K562 (cell line): Measurements from ENCODE around the gene MMD2. TPM values are rescaled to one million over a fixed set of nuclear protein-coding genes. Genes with fewer than 3 reads are reported as not detected.
"Not testable (repeated sequence)": the region's sequence is repeated elsewhere in the genome, so short reads cannot be mapped to it uniquely, and the experiment has no call there.

Experiments
- ATAC-seq: fragments of 200-7000 bp; cut with Tn5 transposase; 3 replicates; pipeline ENCODE4 v1.9.1; 2020; ENCODE audit warnings: moderate library complexity
- BruUV-seq: library from RNA; stranded (reverse); fragments of 400-500 nt; replicated peaks from 2 replicates; lab custom pipeline; 2021; lab: Mats Ljungman, UMichigan
- CTCF ChIA-PET: fragments of 300-600 bp; formaldehyde crosslinking; extraction: SDS; loops from one replicate; lab custom pipeline; 2021; ENCODE audit warnings: low intra/inter-chr PET ratio; lab: Yijun Ruan, JAX
- POLR2A ChIA-PET: fragments of 300-600, 350-650 bp; sonication (Branson Sonifier 250); formaldehyde crosslinking; extraction: SDS; loops from one replicate; lab custom pipeline; 2021; ENCODE audit warnings: antibody characterized with exemption, inconsistent platforms; lab: Yijun Ruan, JAX
- DNase-seq, 4 experiments: peaks; one replicate each; pipeline versions ENCODE4 v3.0.0 to v3.0.0-alpha.2; 2011 to 2018; ENCODE audit warnings: low spot score in 3 of 4, mixed read lengths in 3 of 4; ENCODE audit errors: extremely low read depth in 1 of 4
- FAIRE-seq: peaks from 2 replicates; lab custom pipeline; 2011; peaks lifted over from hg19 to GRCh38; lab: Jason Lieb, UNC
- H2AFZ ChIP-seq: 2 replicates; pipeline ENCODE4 v1.6.0; 2011; ENCODE audit warnings: low read depth, low read length, control low read depth, inconsistent platforms
- H3K27ac ChIP-seq: fragments of 200-600 bp; 3 replicates; pipeline ENCODE4 v1.8.0; 2011; ENCODE audit warnings: low read depth, mild to moderate bottlenecking, control low read depth, inconsistent platforms, low read length, moderate library complexity, mixed read lengths; ENCODE audit errors: extremely low read depth
- H3K27me3 ChIP-seq, 2 experiments: fragments of 300-600 bp in 1 of 2; 2 replicates in 1 of 2; 3 replicates in 1 of 2; pipeline versions ENCODE4 v1.6.0 to v1.8.0; 2011; ENCODE audit warnings: inconsistent platforms in 2 of 2, low read length in 2 of 2, mild to moderate bottlenecking in 1 of 2, mixed read lengths in 1 of 2, moderate library complexity in 1 of 2; ENCODE audit not compliant: control insufficient read depth in 2 of 2, insufficient read depth in 2 of 2
- H3K36me3 ChIP-seq: fragments of 300-600 bp; 3 replicates; pipeline ENCODE4 v1.8.0; 2011; ENCODE audit warnings: mild to moderate bottlenecking, low read length, inconsistent platforms; ENCODE audit not compliant: control insufficient read depth, insufficient read depth
- H3K4me1 ChIP-seq, 2 experiments: fragments of 200-600 bp in 1 of 2; replicated peaks in 1 of 2; 2 replicates in 1 of 2; 3 replicates in 1 of 2; pipeline versions ENCODE4 v1.5.1 to v1.8.0; 2011; ENCODE audit warnings: inconsistent platforms in 2 of 2, low read length in 2 of 2, mild to moderate bottlenecking in 1 of 2, mixed read lengths in 1 of 2, moderate library complexity in 1 of 2; ENCODE audit not compliant: control insufficient read depth in 2 of 2, insufficient read depth in 2 of 2
- H3K4me2 ChIP-seq: 2 replicates; pipeline ENCODE4 v1.6.1; 2011; ENCODE audit warnings: low read length, control low read depth, inconsistent platforms, mixed read lengths; ENCODE audit not compliant: insufficient read depth
- H3K4me3 ChIP-seq: fragments of 200-600 bp; sonication (generic), shearing (Covaris generic); 2 replicates; pipeline ENCODE4 v1.5.1; 2016; ENCODE audit warnings: control low read depth, inconsistent platforms
- H3K79me2 ChIP-seq: fragments of 200-600 bp; 3 replicates; pipeline ENCODE4 v1.8.0; 2011; ENCODE audit warnings: low read length, inconsistent platforms; ENCODE audit not compliant: control insufficient read depth, insufficient read depth
- H3K9ac ChIP-seq, 2 experiments: 2 replicates each; pipeline versions ENCODE4 v1.6.0 to v1.6.1; 2011; ENCODE audit warnings: low read depth in 2 of 2, low read length in 2 of 2, control low read depth in 1 of 2, inconsistent platforms in 1 of 2, mild to moderate bottlenecking in 1 of 2, mixed read lengths in 1 of 2; ENCODE audit not compliant: insufficient read depth in 1 of 2
- H3K9me1 ChIP-seq: one replicate; pipeline ENCODE4 v1.6.0; 2011; ENCODE audit warnings: inconsistent platforms, mild to moderate bottlenecking, low read length, moderate library complexity; ENCODE audit not compliant: control insufficient read depth, insufficient read depth
- H3K9me3 ChIP-seq: replicated peaks from 2 replicates; pipeline ENCODE4 v1.5.1; 2011; ENCODE audit warnings: low read depth, low read length, inconsistent platforms; ENCODE audit not compliant: control insufficient read depth, insufficient read depth
- H4K20me1 ChIP-seq: replicated peaks from 2 replicates; pipeline ENCODE4 v1.6.1; 2011; ENCODE audit warnings: low read length, inconsistent platforms, mixed read lengths; ENCODE audit not compliant: control insufficient read depth, insufficient read depth
- MLLT1 ChIP-seq, 2 experiments: fragments of 450-650 bp; IDR thresholded peaks; 2 replicates each; pipeline ENCODE4 v1.6.1; 2016
- ZBTB33 ChIP-seq: sonication (generic); formaldehyde crosslinking; IDR thresholded peaks from 2 replicates; pipeline ENCODE4 v1.8.1; 2023; ENCODE audit warnings: mild to moderate bottlenecking, missing genetic modification reagents
- ZNF121 ChIP-seq: sonication (generic); formaldehyde crosslinking; conservative IDR thresholded peaks from 2 replicates; pipeline ENCODE4 v1.8.0; 2022; ENCODE audit warnings: missing genetic modification reagents
- WGBS: fragments of 100-300 bp; shearing (Covaris generic); methylation state at CpG from one replicate; pipeline ENCODE4 v1.1.6; 2016; ENCODE audit warnings: low coverage, mixed read lengths; ENCODE audit not compliant: insufficient coverage; ENCODE audit errors: missing lambda C conversion rate; 5-methylcytosine and 5-hydroxymethylcytosine counted together
- in situ Hi-C: fragments of 300-500 bp; cut with MboI; formaldehyde crosslinking; loops from 4 replicates; pipeline ENCODE4 v1.15.0; 2018; ENCODE audit warnings: inconsistent platforms, mixed read lengths
- intact Hi-C: fragments of 100-400 bp; cut with micrococcal nuclease; formaldehyde crosslinking; loops from 2 replicates; pipeline ENCODE4 v1.14.2; 2022
- polyA plus RNA-seq, 8 experiments: library from polyadenylated mRNA; depleted of rRNA in 4 of 8; stranded (reverse) in 5 of 8; unstranded in 3 of 8; fragments of >200 nt; fragmentation: Nextera tagmentation in 2 of 8; fragmentation: Illumina TruSeq in 1 of 8; extraction: Ambion mirVana in 2 of 8; extraction: Trizol in 1 of 8; gene quantifications; 2 replicates each; pipeline versions ENCODE4 v1.2.1 to v1.2.3, GENCODE V29; 2011 to 2014; ENCODE audit warnings: inconsistent platforms in 1 of 8, missing spikeins in 1 of 8
- total RNA-seq, 7 experiments: library from RNA; depleted of rRNA in 6 of 7; stranded (reverse); fragments of >200 nt in 6 of 7; fragmentation: Illumina TruSeq in 2 of 7; extraction: Trizol in 2 of 7; gene quantifications; 2 replicates each; pipeline versions ENCODE4 v1.2.1 to v1.2.3, GENCODE V29; 2011 to 2021; ENCODE audit warnings: low replicate concordance in 1 of 7

Gene MMD2
- total and polyA plus RNA-seq, 9 of the 15 experiments (the other 6 are each of a cell fraction or from before 2014, with no cell fraction given): not detected

- in situ Hi-C loops, POLR2A ChIA-PET, CTCF ChIA-PET, H3K27ac ChIP-seq, H3K9me3 ChIP-seq, H3K4me3 ChIP-seq, H3K27me3 ChIP-seq, H2AFZ ChIP-seq, intact Hi-C loops, H3K9me1 ChIP-seq, BruUV-seq, H3K9ac ChIP-seq, H4K20me1 ChIP-seq, H3K4me1 ChIP-seq, FAIRE-seq, DNase-seq, ATAC-seq, H3K4me2 ChIP-seq: not testable (repeated sequence)
- peaks cover 88% of the 10 kb centered on the region for H3K36me3 ChIP-seq
- 89% methylated on average over 13 of the region's 17 CpGs for WGBS
- peaks cover 51% of the 10 kb centered on the region for H3K79me2 ChIP-seq
- TF ChIP-seq ZBTB33 (CRISPR knock-in tag): peak; percentile 63; the same call in 1 of the 2 replicates
Measured at GRCh38 chr7:4981295-4981890, 22.4 kb upstream of the MMD2 start.

GRCh38 chr7:4975626-4976025 is 16.6 kb upstream of the MMD2 start:
- BruUV-seq, H3K27me3 ChIP-seq, in situ Hi-C loops, H4K20me1 ChIP-seq, FAIRE-seq, ATAC-seq, intact Hi-C loops, H3K9me3 ChIP-seq, H3K27ac ChIP-seq, H3K9me1 ChIP-seq, H2AFZ ChIP-seq, DNase-seq, CTCF ChIA-PET: not testable (repeated sequence)
- Histone ChIP-seq H3K4me1 (peaks cover 4 to 11% of the 10 kb centered on the region in 2 experiments; a peak in 2 of 5 replicates), H3K36me3 (peaks cover 45% of the 10 kb centered on the region), H3K4me2 (peak overlapping the region; percentile 29), H3K79me2 (peaks cover 52% of the 10 kb centered on the region), H3K9ac (peak overlapping the region; percentile 78 to 80; a peak in 3 of 4 replicates), H3K4me3 (peak overlapping the region; percentile 85; the same call in 1 of the 2 replicates)
- 36% methylated on average over 9 of the region's 13 CpGs for WGBS
- peak in 1 of 2 experiments; percentile 58; a peak in 1 of 4 replicates for TF ChIP-seq MLLT1 (IDR thresholded peaks at IDR 0.05)
- TF ChIP-seq ZNF121: peak; percentile 74
- POLR2A ChIA-PET: interaction anchor here (1.5 kb wide), 1 partner anchor 32 kb away, joined by 3 read pairs; no protein-coding TSS in a partner anchor
